OCI-LY7 (cell line): ENCODE results near the gene PRCC.

ENCODE experiments used
- EZH2phosphoT487 ChIP-seq: fragments of 200-600 bp; sonication (generic); IDR thresholded peaks from 2 replicates; pipeline ENCODE4 v1.6.1; 2018; ENCODE audit warnings: low read depth, borderline replicate concordance, mild to moderate bottlenecking, mixed run types, antibody characterized with exemption, low read length, moderate library complexity, mixed read lengths
- TF ChIP-seq, protein P1 (sequence below): fragments of 200-600 bp; sonication (generic); conservative IDR thresholded peaks from 2 replicates; pipeline ENCODE4 v1.5.1; 2014; ENCODE audit warnings: mild to moderate bottlenecking, antibody characterized with exemption, low read length, moderate library complexity, mixed read lengths

DNA sequence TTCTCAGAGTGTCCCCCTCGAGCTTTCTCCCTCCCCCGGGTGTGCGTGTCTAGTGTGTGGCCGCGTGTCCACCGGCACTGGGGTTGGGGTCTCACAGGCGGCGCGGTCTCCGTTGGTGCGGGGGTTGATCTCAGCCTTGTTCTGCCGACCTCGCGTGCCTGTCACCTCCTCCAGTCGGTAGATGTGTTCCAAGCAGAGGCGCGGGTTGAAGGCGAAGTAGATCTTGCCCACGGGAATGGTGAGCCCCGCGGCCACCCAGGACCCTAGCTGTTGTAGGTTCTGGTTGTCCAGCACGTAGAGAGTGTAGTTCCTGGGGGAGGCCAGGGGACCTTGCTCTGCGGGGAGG, 81.8 kb downstream of the PRCC start:
- TF ChIP-seq, protein P1, sequence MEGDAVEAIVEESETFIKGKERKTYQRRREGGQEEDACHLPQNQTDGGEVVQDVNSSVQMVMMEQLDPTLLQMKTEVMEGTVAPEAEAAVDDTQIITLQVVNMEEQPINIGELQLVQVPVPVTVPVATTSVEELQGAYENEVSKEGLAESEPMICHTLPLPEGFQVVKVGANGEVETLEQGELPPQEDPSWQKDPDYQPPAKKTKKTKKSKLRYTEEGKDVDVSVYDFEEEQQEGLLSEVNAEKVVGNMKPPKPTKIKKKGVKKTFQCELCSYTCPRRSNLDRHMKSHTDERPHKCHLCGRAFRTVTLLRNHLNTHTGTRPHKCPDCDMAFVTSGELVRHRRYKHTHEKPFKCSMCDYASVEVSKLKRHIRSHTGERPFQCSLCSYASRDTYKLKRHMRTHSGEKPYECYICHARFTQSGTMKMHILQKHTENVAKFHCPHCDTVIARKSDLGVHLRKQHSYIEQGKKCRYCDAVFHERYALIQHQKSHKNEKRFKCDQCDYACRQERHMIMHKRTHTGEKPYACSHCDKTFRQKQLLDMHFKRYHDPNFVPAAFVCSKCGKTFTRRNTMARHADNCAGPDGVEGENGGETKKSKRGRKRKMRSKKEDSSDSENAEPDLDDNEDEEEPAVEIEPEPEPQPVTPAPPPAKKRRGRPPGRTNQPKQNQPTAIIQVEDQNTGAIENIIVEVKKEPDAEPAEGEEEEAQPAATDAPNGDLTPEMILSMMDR: no peak
- TF ChIP-seq EZH2phosphoT487: no peak
